IPS-NIHi11 (cell line): ENCODE results near the gene TACC3.
A peak's percentile ranks its signal among the peaks of the same experiment; 100 is the strongest.

ENCODE experiments used
- DNase-seq: peaks from one replicate; pipeline ENCODE4 v3.0.0; 2012; ENCODE audit warnings: mixed read lengths, low spot score

The TACC3 gene

GRCh38 chr4:1723131-1723801, 1.9 kb downstream of the TACC3 start:
- no peak for DNase-seq

- no peak for DNase-seq
Observed at GRCh38 chr4:1725521-1725920, 4.2 kb downstream of the TACC3 start.

- DNase-seq = peak; percentile 81
Observed at GRCh38 chr4:1726146-1726934, 5.0 kb downstream of the TACC3 start.

- no peak for DNase-seq
Observed at GRCh38 chr4:1727117-1728031, 6.1 kb downstream of the TACC3 start.

DNA sequence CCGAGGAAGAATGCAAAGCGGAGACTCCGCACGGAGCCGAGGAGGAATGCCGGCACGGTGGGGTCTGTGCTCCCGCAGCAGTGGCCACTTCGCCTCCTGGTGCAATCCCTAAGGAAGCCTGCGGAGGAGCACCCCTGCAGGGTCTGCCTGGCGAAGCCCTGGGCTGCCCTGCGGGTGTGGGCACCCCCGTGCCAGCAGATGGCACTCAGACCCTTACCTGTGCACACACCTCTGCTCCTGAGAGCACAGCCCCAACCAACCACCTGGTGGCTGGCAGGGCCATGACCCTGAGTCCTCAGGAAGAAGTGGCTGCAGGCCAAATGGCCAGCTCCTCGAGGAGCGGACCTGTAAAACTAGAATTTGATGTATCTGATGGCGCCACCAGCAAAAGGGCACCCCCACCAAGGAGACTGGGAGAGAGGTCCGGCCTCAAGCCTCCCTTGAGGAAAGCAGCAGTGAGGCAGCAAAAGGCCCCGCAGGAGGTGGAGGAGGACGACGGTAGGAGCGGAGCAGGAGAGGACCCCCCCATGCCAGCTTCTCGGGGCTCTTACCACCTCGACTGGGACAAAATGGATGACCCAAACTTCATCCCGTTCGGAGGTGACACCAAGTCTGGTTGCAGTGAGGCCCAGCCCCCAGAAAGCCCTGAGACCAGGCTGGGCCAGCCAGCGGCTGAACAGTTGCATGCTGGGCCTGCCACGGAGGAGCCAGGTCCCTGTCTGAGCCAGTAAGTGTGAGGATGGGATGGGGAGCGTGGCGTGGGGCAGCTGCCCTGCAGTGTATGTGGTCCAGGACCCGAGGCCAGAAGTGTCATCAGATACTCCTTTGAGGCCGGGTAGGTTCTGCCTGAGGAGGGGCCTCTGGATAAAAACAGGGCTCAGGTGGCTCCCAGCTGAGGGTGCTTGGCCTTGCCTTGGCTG, 7.0 kb downstream of the TACC3 start:
- no peak for DNase-seq

GRCh38 chr4:1730532-1731135, 9.3 kb downstream of the TACC3 start:
- no peak for DNase-seq

- no peak for DNase-seq
Observed at GRCh38 chr4:1731180-1731579, 9.9 kb downstream of the TACC3 start.

- DNase-seq = no peak
Observed at GRCh38 chr4:1732911-1733310, 11.6 kb downstream of the TACC3 start.

GRCh38 chr4:1735215-1735614, 13.9 kb downstream of the TACC3 start:
- DNase-seq = no peak

- no peak for DNase-seq
Observed at GRCh38 chr4:1736812-1737211, 15.5 kb downstream of the TACC3 start.

GRCh38 chr4:1737666-1738065, 16.3 kb downstream of the TACC3 start:
- DNase-seq = no peak

GRCh38 chr4:1738410-1738809, 17.1 kb downstream of the TACC3 start:
- no peak for DNase-seq

DNA sequence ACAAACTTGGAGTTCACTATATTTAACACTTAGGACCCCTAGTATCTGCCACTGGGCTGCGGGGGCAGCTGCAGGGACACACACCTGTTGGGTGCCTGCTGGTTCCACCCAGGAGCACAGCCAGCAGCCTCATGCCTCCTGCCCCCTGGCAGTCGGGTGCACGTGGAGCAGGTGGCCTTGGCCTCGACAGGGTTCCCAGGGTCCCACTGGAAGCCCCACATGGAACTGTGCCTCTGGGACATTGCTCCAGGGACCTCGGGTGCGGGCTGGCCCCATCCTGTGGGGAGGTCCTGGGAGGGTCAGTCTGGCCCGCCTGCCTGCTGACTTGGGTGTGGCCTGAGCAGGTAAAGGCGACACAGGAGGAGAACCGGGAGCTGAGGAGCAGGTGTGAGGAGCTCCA, 18.0 kb downstream of the TACC3 start:
- no peak for DNase-seq

DNA sequence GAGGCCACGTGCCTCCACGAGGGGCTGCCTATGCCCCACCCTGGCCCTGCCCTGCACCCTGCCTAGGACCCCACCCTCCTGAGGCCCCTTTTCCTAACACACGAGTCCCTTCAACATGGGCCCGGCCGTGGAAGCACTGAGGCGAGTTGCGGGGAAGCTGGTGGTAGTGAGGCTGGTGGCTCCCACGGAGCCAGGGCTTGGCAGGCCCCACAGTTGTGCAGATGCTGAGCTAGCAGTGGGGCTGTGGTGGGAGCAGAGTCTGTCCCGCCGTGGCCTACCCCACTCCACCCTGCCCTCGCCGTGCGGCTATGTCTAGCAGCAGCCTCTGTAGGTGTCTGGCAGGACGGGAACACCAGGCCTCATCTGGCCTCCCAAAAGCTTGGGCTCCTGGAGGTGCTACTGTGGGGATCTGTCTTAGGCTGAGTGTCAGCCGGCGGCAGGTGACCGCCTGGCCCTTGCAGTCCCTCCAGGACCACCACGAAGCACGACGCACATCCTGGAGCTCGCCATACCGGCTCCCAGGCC, 18.8 kb downstream of the TACC3 start:
- DNase-seq = no peak

GRCh38 chr4:1741208-1741607, 19.9 kb downstream of the TACC3 start:
- DNase-seq = no peak

- no peak for DNase-seq
Observed at GRCh38 chr4:1743551-1743950, 22.2 kb downstream of the TACC3 start.

GRCh38 chr4:1743975-1744374, 22.7 kb downstream of the TACC3 start:
- DNase-seq = no peak

GRCh38 chr4:1744552-1744951, 23.2 kb downstream of the TACC3 start:
- DNase-seq = no peak

DNA sequence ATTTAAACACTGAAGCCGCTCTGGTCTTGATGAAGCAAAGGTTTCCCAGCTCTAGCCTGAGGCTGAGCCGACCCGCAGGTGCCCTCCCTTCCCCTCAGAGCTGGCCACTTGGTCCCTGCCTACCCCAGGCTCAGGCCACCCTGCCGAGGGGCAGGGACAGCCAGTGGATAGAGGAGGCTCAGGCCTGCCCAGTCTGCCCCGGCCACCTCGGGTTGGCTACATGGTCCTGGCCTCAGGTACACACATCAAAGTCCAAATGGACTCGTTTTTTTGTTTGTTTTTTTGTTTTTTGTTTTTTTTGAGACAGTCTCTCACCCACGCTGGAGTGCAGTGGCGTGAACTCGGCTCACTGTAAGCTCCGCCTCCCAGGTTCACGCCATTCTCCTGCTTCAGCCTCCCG, 23.8 kb downstream of the TACC3 start:
- no peak for DNase-seq

DNA sequence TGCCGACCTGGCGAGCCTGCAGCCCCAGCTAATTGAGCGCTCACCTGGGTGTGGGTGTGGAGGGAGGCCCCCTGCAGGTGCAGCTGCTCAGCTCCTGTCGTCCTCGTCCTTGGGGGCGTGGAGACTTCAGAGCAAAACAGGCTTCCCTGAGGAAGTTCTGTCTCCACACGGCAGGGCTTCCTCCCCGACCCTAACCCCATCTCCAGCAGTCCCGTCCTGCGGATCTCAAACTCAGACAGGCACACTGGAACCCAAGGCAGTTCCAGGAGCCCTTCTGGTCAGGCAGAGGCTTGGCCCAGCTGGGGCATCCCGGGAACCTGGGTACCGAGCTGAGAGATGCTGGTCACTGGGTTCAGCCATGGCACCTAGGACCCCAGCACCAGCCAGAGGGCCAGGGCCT, 24.4 kb downstream of the TACC3 start:
- no peak for DNase-seq

DNA sequence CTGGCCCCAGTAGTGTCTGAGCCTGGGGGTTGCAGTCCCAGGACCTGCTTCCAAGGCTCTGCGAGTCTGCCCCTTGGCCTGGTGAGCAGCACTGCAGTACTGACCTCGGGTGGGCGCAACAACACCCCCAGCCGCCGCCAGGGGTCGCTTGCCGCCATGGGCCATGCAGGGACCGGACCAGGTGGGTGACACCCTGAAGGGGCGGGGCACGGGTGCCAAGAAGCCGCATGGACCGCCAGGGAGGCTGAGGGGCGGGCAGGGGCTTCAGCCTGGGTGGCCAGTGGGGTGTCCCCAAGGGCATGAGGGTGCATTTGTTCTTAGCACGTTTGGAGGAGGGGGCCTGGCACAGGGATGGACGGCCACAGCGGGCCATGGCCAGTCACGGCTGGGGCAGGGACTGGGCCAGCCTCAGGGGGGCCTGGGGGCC, 25.0 kb downstream of the TACC3 start:
- DNase-seq = peak; percentile 92
